Activated CD4-positive, alpha-beta T cell treated with anti-CD3 and anti-CD28 coated beads, Interleukin-2, amount 50 U/mL, for 24 hours (primary cell): ENCODE results near the gene TTYH3.
A peak's percentile ranks its signal among the peaks of the same experiment; 100 is the strongest.

ENCODE experiments used
- DNase-seq, 2 donors: peaks; one replicate each; pipeline ENCODE4 v3.0.0-alpha.2; 2020; ENCODE audit warnings: low read depth in 1 of 2, low spot score in 1 of 2

The TTYH3 gene

GRCh38 chr7:2614631-2615330 lies 17.0 kb upstream of the TTYH3 start:
- no peak for DNase-seq

GRCh38 chr7:2616387-2617324 lies 15.1 kb upstream of the TTYH3 start:
- no peak for DNase-seq

GRCh38 chr7:2617325-2617905 lies 14.4 kb upstream of the TTYH3 start:
- no peak for DNase-seq

GRCh38 chr7:2619116-2619515 lies 12.7 kb upstream of the TTYH3 start:
- no peak for DNase-seq

DNA sequence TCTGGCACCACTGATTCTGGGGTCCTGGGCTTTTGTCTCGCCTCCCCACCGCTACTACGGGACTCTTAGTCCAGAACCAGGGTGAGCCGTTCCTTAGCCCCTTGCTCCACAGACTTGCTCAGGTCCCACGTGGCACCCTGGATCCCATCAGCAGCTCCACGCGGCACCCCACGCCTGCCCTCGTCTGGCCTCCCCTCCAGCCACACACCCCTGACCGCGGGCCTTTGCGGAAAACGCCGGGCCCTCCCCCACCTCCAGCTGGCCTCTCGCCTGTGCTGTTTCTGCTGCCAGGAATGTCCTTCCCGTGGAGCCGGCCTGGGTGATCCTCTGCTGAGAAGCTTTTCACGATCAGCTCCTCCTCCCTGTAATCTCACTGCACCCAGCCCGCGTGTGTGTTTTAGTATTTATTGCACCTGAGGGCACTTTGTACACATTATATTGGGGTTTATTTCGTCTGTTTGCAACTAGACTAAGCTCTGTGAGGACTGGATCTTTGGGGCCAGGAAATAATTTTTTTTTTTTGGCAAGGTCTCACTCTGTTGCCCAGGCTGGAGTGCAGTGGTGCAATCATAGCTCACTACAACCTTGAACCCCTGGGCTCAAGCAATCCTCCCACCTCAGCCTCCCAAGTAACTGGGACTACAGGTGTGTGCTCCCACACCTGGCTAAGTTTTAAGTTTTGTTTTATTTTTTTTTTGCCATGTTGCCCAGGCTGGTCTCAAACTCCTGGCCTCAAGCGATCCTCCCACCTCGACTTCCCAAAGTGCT lies 10.5 kb upstream of the TTYH3 start:
- no peak for DNase-seq

DNA sequence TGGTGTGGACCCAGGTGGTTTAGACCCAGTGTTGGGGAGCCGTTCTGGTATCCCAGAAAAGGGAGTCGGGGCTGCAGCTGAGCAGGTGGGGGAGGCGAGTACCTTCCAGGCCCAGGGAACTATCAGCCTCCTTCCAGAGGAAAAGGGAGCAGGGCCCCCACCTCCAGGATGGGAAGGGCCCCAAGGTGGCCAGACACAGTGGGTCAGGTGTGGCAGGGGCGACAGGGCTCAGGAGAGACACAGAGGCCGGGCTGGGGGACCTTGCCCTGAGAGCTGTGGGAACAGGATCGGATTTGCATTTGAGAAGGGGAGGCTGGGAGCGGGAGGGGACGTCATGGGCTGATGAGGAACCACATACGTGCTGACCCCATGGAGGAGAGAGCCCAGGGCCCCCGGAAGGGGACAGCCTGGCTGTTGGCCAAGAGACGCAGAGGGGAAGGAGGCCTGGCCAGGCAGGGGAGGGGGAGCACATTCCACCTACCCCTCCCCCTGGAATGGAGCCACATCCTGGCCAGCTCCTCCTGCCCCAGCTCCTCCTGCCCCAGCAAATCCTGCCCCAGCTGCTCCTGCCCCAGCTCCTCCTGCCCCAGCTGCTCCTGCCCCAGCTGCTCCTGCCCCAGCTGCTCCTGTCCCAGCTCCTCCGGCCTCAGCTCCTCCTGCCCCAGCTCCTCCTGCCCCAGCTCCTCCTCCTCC lies 9.7 kb upstream of the TTYH3 start:
- no peak for DNase-seq

GRCh38 chr7:2622869-2623697 lies 8.7 kb upstream of the TTYH3 start:
- DNase-seq, result no peak

- DNase-seq, result no peak
Measured at GRCh38 chr7:2623698-2624014, 8.1 kb upstream of the TTYH3 start.

DNA sequence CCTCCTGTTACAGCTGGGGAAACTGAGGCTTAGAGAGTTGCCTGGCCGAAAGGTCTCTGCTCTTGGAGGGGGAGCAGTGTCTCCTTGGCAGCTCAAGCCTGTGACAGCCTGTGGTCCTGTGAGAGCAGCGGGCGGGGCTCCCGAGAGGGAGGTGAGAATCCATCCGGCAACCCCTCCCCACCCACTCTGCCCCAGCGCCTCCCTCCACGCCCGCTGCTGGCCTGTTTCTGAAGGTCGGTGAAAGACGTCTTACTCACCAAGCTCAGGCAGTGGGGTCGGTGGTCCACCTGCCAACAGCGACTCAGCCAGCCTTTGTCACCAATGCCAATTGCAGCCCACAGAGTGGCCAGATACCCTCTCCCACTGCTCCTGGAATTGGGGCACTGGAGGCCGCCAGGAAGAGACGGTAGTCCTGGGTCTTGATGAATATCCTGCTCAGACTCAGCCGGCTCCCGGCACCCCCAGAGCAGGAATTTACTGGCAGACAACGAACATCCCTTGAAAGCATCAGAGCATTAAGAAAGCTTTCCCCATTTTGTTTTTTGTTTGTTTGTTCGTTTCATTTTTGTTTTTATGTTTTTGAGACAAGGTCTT lies 7.4 kb upstream of the TTYH3 start:
- DNase-seq, result no peak

DNA sequence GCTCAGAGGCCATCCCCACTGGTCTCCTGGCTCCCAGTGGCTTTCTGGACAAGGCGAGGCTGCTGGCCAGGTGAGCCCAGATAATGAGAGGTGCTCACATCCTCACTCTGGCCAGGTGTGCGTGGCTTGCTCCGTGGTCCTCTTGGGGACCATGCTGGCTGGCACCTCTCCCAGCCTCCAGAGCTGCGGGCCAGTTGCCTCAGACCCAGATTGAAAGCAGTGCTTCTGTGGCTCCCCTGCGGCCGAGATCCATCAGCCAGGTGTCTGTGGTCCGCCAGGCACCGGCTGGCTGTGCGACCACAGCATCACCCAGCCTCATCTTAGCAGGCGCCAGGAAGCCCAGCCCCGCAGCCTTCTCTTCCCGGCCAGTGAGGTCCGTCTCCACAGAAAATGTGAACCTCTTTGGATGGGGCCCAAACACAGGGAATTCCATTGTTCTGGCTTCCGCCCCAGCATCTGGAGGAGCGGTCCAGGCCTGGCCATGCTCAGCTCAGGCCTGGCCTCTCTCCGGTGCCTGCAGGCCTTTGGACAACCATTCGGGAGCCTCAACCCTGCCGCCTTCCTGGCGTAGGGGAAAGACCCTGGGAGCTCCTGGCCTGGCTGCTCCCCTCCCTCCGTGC lies 5.2 kb upstream of the TTYH3 start:
- no peak for DNase-seq

DNA sequence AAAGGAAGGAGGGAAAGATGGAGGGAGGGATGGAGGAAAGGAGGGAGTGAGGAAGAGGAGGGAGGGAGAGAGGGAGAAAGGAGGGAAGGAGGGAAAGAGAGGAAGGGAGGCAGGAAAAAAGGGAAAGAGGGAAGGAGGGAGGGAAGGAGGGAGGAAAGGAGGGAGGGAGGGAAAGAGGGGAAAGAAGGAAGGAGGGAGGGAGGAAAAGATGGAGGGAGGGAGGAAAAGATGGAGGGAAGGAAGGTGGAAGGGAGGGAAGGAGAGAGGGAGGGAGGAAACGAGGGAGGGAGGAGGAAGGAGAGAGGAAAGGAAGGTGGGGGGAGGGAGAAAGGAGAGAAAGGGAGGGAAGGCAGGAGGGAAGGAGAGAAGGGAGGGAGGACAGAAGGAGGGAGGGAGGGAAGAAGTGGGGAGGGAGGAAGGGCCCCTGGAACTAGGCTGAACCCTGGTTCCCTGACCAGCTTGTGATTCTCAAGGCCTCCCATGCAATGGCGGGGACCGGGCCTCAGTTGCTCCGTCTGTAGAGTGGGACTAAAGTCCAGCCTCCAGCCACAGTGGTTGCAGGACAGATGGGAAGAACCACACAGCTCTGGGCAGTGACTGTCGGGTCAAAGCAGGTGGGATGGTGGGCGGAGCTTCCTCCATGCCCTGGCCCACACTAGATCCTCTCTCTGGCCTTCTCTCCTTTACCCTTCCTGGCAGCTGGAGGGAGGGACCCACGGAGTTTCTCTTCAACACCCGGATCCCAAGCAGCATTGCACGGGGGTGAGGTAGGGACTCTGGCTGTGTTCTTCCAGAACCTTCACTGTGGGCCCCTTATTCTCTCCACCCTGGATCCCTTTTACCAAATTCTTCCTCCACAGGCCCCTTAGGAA lies 4.3 kb upstream of the TTYH3 start:
- DNase-seq, result no peak

DNA sequence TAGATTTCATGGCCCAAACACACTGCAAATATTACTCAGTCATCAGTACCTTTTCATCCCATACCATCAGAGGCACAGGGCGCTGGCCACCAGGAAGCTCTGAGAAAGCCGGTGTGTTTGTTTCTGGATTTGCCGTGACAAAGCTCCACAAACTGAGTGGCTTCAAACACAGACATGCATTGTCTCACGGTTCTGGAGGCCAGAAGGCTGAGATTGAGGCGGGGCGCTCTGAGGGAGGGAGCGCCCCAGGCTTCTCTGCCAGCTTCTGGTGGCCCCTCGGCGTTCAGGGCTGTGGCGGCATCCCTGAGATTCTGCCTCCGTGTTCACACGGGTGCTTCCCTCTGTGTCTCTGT lies 3.7 kb upstream of the TTYH3 start:
- DNase-seq, result no peak

DNA sequence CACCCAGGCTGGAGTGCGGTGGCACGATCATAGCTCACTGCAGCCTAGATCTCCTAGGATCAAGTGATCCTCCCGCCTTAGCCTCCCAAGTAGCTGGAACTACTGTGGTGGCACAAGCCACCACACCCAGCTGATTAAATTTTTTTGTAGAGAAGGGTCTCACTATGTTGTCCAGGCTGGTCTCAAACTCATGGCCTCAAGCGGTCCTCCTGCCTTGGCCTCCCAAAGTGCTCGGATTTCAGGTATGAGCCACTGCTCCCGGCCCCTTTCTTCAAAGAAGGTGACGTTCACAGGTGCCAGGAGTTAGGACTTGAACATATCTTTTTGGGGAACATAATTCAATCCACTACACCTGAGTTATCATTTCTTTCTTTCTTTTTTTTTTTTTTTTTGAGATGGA lies 2.9 kb upstream of the TTYH3 start:
- no peak for DNase-seq

DNA sequence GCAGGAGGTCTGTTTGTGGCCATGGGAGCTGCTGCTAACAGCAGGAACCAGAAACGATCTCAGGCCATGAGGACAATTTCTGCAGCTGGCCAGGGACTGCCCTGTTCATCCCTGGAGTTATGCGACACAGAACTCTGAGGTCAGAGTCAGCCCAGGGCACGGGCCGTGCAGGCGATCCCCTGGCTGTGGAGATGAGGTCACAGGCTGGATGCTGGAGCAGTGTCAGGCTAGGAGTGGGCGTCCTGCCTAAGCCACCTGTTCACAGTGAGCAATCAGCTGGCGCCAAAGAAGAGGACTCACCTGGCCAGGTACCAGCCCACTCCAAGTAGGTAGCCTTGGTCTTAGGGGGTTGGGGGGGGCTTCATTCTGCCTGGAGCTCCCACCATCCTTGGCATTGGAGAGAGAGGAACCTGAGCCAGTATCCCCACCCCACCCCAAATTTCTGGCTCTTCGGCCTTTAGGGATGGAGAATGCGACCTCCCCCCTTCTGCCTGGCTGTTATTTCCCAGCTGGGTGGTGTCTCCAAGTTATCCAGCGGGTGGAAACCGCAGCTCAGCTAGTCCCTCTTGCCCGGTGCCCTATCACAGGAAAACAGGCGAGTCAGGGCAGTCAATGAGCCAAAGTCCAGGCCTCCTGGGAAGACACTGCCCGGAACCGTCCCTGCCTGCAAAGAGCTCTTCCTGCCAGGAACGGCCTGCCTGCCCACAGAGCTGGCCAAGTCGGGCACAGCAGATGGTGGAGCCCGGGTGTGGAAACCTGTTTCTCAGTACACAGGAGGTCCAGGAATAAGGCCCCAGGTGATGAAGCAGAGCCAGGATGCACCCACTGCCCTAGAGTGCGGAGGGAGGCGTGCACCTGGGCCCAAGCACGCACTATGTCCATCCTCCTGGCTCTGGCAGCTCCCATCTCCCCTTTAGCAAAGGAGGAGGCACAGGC lies 1.8 kb upstream of the TTYH3 start:
- DNase-seq, result no peak

- DNase-seq, result peak; percentile 10 to 40
Measured at GRCh38 chr7:2632733-2633537, 1.1 kb downstream of the TTYH3 start.

DNA sequence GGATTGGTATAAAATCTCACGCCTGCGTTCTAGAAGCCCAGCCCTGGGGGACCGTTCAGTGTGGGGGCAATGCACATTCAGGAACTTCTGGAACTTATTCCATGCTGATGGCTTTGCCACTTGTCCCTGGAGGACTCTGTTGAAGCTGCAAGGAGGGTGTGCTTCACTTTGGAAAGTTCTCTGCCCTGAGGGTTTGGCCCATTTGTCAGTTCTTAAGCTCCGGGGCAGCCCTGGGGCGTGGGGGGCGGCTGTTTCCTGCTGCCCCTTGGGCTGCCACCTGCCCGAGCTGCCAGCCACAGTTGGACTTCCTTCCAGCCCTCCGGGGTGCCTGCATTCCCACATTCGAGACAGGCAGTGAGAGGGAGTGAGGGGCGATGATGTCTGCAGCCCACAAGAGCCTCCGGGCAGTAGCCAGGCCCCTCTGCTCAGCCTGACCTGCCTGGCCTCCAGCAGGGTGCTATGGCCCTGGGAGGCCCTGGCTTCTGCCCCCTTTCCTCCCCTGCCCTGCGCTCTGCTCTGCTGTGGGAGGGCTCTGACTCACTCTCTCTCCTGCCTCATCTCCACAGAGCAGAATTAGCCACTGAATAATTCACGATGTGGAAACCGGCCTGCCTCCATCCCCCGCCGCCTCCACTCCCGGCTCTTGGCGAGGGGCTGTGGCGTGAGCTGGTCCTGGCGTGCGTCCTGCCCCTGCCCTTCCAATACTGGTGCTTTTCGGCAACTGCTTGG lies 1.9 kb downstream of the TTYH3 start:
- peak in 1 of 2 donors; percentile 30 for DNase-seq
